ENCODE results near the gene BABAM2. TPM values are rescaled to one million over a fixed set of nuclear protein-coding genes. Genes with fewer than 3 reads are reported as not detected.

BABAM2 gene
- total and polyA plus RNA-seq, 9 of the 15 experiments (the other 6 are each of a cell fraction or from before 2014, with no cell fraction given), result 10.9 to 37.4 (median 25.6) TPM

DNA sequence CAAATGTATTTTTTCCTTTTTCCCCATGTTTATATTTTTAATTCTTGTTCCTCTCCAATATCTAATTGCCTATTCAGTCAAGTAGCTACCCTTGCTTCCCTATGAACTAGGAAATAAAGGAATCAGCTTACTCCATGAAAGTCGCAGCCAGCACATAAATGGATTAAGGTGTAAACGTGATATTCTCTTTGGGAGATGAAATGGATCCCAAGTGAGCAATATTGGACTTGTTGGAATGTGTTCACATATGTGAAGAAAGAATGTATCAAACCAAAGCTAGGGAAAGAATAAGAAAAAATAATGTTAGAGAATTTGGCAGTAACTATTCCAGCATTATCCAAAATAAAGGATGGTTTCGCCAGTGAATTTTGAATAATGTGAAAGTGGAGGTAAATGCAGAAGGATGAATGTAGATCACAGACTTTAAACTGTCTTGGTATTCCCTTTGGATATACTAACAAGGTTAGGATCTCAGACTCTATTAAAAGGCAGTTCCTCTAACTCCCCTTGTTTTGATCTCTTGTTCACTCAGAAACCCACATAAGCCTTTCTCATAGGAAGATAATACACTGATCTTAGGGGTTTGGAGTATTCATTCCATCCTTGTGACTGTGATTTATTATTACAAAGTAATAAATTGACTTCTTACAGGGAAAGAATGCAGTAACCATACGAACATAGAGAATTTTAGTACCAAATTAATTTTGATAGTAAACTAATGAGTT is 208.1 kb downstream of the BABAM2 start:
- FAIRE-seq, result no peak
- in situ Hi-C loops (cut with MboI) (no loop called here), intact Hi-C loops (cut with micrococcal nuclease) (no loop called here)
- ATAC-seq, result no peak
- Histone ChIP-seq H3K4me2 (ENCODE audit: insufficient read depth, low read length) (no peak overlapping the region), H3K36me3 (ENCODE audit: control insufficient read depth, insufficient read depth, low read length) (no peaks in the 10 kb centered on the region), H2AFZ (ENCODE audit: low read depth, low read length) (no peak overlapping the region), H3K4me3 (no peak overlapping the region), H3K79me2 (ENCODE audit: control insufficient read depth, insufficient read depth, low read length) (no peaks in the 10 kb centered on the region), H4K20me1 (replicated peaks; ENCODE audit: control insufficient read depth, insufficient read depth, low read length) (no peaks in the 10 kb centered on the region), H3K4me1 (replicated peaks in 1 of 2; ENCODE audit: control insufficient read depth in 2 of 2, insufficient read depth in 2 of 2, low read length in 2 of 2) (peaks cover 0 to 2% of the 10 kb centered on the region in 2 experiments; a peak in 1 of 5 replicates), H3K27ac (ENCODE audit: extremely low read depth, low read depth, low read length) (no peak overlapping the region), H3K27me3 (ENCODE audit: control insufficient read depth in 2 of 2, insufficient read depth in 2 of 2, low read length in 2 of 2) (no peaks in the 10 kb centered on the region), H3K9ac (ENCODE audit: insufficient read depth in 1 of 2, low read depth in 2 of 2, low read length in 2 of 2) (no peak overlapping the region), H3K9me1 (ENCODE audit: control insufficient read depth, insufficient read depth, low read length) (no peaks in the 10 kb centered on the region), H3K9me3 (replicated peaks; ENCODE audit: control insufficient read depth, insufficient read depth, low read depth, low read length) (no peaks in the 10 kb centered on the region)
- no peak for DNase-seq (ENCODE audit: extremely low read depth in 1 of 4, low spot score in 3 of 4)
- TF ChIP-seq NONO (IDR thresholded peaks at IDR 0.05; ENCODE audit: low read depth in 2 of 2, low read length in 1 of 2) (no peak), RBM17 (IDR thresholded peaks at IDR 0.05; ENCODE audit: borderline replicate concordance, low read depth, low read length) (no peak), RFX7 (CRISPR knock-in tag; IDR thresholded peaks at IDR 0.05) (no peak), RFX5 (IDR thresholded peaks at IDR 0.05; ENCODE audit: low read depth, low read length) (no peak), ZNF263 (CRISPR knock-in tag; IDR thresholded peaks at IDR 0.05; ENCODE audit: borderline replicate concordance) (no peak), CCAR2 (IDR thresholded peaks at IDR 0.05; ENCODE audit: low read depth, low read length) (no peak), ZNF12 (CRISPR knock-in tag; IDR thresholded peaks at IDR 0.05) (no peak), TFAP4 (CRISPR knock-in tag; IDR thresholded peaks at IDR 0.05; ENCODE audit: borderline replicate concordance) (no peak)
- POLR2A ChIA-PET, result interaction anchor here (0.8 to 1.2 kb wide), 2 partner anchors 10 to 64 kb away, joined by 3 to 4 read pairs; no protein-coding TSS in a partner anchor
- no TSS peak for BruUV-seq (replicated peaks)
- 31% methylated on average over 4 of the region's 4 CpGs for whole genome bisulfite sequencing (ENCODE audit: insufficient coverage, low coverage, missing lambda C conversion rate)
- CTCF ChIA-PET (ENCODE audit: low intra/inter-chr PET ratio), result no interaction called here
